Non-pigmented ciliary epithelial cell (primary cell): ENCODE measurements around the gene PCBP4.
A peak's percentile ranks its signal among the peaks of the same experiment; 100 is the strongest.

Source experiments
- DNase-seq: peaks from one replicate; pipeline ENCODE4 v3.0.0-alpha.2; 2010; ENCODE audit warnings: low read depth

The PCBP4 gene

DNA sequence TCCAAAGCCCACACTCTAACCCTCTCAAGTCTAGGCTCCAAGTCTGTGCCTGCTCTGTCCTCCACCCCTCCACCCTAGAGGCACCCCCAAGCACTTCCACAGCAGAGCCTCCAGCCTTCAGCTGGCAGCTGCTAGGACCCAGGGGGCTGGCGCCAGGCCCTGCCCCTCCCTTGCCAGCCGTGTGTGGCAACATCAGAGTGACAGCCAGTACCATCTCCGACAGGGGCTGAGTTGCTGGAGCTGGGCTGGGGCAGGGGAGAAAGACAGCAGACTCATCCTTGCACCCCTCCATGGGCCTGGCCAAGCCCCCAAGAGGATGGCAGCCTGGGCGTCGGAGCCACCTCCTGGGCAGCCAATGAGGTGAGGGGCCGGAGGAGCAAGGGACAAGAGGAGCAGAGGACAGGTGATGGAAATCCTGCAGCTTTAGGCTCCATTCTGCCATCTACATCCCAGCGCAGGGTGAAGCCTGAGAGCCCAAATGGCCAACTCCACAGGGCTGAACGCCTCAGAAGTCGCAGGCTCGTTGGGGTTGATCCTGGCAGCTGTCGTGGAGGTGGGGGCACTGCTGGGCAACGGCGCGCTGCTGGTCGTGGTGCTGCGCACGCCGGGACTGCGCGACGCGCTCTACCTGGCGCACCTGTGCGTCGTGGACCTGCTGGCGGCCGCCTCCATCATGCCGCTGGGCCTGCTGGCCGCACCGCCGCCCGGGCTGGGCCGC lies 11.9 kb downstream of the PCBP4 start, which contains the start of gene GPR62:
Gene GPR62, plus strand, starts transcription at position 207 of the 718 bp plus-strand sequence. Its CDS starts 272 bp downstream, at position 479.
- DNase-seq = no peak

GRCh38 chr3:51954713-51955112 lies 12.5 kb downstream of the PCBP4 start:
- DNase-seq = no peak

GRCh38 chr3:51954105-51954504 lies 13.1 kb downstream of the PCBP4 start:
- no peak for DNase-seq

DNA sequence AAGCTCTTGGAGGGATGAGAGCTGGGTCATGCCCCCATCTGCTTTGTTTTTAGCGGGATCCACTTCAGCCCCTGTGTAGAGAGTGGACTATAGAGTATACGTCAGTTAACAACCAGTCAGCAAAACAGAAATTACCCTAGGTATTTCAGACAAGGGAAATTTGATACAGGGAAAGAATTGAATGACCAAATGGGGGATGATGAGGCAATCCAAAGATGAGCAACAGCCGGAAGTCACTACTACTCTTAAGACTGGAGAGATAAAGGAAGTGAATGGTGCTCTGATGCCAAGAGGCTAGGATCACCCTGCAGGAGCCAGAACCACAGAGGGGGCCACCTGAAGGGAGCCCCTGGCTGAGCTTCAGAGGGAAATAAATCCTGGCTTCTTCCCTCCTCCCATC lies 13.8 kb downstream of the PCBP4 start:
- DNase-seq = no peak

GRCh38 chr3:51950899-51951298 lies 16.4 kb downstream of the PCBP4 start:
- DNase-seq = no peak

GRCh38 chr3:51949121-51949520 lies 18.1 kb downstream of the PCBP4 start:
- no peak for DNase-seq

DNA sequence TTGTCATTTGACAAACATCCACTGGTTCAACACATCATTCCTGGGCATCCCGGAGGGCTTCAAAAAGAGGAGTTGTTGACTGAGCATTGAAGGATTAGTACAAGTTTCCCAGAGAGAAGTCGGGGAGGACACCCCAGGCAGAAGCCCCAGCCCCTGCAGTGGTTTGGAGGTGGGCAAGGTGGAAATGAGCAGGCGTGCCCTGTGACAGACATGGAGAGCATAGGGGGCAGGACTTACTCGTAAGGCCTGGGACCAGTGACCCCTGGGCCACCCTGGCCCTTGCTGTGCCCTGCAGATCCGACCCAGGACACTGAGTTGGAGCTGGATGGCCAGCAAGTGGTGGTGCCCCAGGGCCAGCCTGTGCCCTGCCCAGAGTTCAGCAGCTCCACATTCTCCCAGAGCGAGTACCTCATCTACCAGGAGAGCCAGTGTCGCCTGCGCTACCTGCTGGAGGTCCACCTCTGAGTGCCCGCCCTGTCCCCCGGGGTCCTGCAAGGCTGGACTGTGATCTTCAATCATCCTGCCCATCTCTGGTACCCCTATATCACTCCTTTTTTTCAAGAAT lies 19.2 kb downstream of the PCBP4 start:
- no peak for DNase-seq

- no peak for DNase-seq
Observed at GRCh38 chr3:51947215-51947900, 19.9 kb downstream of the PCBP4 start.

DNA sequence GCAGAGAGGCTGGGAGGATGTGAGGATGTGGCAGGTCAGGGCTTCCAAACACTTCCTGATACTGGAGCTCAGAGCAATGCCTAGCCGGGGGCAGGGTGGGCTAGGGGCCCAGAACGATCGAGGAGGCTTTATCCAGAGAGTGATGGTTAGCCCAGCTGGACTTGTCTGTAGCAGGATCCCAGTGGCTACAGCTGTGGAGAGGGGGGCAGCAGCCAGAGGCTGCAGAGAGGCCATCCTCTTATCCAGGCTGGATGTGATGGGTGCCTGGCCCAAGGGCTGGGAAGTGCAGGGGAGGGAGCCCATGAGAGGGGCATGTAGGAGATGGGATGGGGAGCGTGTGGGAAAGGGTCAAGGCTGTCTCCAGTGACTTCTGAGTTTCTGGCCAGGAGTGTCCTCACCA lies 20.5 kb downstream of the PCBP4 start:
- no peak for DNase-seq

DNA sequence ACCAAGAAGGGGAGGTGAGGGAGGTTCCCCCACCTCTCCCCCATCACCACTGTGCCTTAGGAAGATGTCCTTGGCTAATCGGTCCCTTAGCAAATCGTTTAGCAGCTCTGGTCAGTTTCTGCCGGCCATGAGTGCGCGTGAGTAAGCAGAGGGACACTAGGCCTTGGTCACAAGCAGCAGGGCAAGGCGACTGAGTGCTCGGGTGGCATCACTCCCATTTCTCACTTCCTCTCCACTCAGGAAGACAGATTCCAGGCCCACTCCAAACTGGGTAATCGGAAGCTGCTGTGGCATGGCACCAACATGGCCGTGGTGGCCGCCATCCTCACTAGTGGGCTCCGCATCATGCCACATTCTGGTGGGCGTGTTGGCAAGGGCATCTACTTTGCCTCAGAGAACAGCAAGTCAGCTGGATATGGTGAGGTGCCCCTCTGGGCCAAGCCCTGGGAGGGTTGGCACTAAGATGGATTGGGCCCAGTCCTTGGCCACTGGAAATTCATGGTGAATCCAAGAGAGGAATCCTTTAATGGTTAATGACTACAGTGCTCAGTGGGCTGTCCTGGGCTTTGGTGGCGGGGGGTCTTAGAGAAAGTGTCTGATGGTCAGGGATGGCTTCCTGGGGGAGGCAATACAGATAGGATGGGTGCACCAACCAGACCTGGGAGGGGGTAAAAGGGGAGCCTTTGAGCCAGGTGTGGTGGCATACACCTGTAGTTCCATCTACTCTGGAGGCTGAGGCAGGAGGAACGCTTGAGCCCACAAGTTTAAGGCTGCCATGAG lies 21.1 kb downstream of the PCBP4 start:
- DNase-seq = no peak

- no peak for DNase-seq
Observed at GRCh38 chr3:51945031-51945840, 22.0 kb downstream of the PCBP4 start.

DNA sequence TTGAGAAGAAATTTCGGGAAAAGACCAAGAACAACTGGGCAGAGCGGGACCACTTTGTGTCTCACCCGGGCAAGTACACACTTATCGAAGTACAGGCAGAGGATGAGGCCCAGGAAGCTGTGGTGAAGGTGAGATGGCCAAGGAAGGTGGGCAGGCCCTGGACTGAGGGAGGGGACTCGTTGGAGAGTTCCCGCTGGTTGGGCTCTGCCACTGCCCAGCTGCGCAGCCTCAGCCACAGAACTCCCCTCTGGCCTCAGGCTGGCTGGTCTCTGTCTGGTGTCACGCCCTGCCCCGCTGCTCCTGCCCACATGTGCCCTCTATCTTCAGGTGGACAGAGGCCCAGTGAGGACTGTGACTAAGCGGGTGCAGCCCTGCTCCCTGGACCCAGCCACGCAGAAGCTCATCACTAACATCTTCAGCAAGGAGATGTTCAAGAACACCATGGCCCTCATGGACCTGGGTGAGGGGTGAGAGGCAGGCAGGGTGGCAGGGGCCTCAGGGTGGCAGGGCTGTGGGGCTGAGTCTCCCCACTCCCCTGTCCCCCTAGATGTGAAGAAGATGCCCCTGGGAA lies 22.7 kb downstream of the PCBP4 start:
- DNase-seq = no peak

DNA sequence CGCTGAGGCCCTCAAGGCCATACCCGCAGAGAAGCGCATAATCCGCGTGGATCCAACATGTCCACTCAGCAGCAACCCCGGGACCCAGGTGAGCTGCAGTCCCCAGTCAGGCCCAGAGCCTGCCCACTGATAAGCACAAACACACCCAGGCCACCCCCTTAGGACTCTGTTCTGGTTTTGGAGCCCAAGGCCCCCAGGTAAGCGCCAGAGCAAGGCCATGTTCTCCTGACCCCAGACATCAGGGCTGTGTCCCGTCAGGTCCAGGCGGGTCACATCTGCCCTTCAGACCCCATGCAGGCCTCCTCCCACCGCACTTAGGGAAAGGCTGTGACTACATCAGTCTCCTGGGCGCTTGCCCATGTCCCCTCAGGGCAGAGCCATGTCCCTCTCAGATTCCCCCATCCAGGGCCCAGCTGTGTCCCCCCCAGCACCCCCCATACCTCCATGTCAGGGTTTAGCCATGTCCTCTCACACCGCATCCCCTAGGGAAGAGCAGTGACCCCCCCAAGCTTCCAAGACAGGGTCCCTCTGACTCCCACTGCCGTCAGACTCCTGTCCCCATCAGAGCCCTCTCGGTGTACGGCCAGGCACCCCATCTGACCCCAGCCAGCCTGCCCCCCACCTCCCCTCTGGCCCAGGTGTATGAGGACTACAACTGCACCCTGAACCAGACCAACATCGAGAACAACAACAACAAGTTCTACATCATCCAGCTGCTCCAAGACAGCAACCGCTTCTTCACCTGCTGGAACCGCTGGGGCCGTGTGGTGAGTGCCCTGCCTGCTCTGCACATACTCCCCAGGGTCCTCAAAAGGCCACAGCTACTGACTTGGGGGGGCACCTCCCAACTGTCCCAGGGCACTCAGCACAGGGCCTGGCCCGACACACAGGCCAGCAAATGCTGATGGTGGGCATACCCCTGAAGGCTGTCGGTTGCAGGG lies 23.5 kb downstream of the PCBP4 start:
- no peak for DNase-seq

DNA sequence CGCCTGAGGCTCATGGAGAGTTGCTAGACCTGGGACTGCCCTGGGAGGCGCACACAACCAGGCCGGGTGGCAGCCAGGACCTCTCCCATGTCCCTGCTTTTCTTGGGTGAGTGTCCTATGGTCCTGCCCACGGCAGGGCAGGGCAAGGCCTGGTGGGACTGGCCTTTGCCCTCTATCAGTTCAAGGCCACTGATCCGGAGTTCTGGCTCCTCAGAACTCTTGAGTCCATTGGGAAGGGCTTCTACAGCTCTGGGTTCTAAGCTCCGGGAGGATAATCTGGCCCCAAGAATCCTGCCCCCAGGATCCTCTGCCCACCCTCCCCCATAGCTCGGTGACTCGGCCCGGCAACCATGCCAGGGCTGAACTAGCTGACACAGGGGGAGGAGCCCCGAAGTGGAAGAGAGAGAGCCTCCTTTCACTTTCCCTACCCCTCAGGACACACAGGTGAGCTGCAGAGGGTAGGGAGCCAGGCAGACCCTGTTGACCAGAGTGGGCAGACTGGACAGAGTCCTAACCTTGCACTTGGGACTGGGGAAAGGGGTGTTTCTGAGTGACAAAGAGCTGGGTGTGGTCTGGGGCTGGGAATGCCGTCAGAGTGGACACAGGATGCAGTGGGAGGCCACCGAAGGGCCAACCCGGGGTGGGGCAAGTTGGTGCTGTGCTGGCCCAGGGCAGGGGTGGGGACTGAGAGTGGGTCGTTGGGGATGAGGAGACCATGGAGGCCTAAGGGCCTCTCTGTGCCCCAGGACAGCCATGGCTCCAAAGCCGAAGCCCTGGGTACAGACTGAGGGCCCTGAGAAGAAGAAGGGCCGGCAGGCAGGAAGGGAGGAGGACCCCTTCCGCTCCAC lies 24.4 kb downstream of the PCBP4 start:
- no peak for DNase-seq

- DNase-seq = peak; percentile 99
Observed at GRCh38 chr3:51941798-51942602, 25.3 kb downstream of the PCBP4 start, which contains the start of the genes PARP3 and RRP9. TSS of gene PARP3 (plus strand) at chr3:51942363. CDS start at chr3:51943356, 993 bp downstream. TSS of gene RRP9 (minus strand) at chr3:51941904. CDS start at chr3:51941867, 37 bp downstream.

DNA sequence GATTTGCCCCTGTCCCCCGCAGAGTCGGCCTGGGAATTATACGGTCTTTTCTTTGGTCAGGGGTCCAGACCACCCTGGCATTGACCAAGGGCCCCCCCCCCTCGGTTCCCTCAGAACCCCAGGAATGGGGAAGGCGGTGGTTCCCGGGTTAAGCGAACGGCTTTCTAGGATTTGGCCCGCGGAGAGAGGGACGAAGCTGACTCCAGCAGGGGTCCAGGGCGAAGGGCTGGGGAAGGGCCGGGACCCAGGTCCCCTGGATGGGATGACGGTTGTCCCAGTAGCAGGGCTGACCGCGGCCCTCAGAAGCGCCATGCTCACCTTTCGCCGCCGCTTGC lies 25.8 kb downstream of the PCBP4 start:
- no peak for DNase-seq

- DNase-seq = no peak
Observed at GRCh38 chr3:51940648-51941462, 26.4 kb downstream of the PCBP4 start.
